ENCODE measurements around the gene NUDT15. TPM values are rescaled to one million over a fixed set of nuclear protein-coding genes. Genes with fewer than 3 reads are reported as not detected.

NUDT15 gene
- total RNA-seq, 5 donors from 2014 or later (not counting 1 experiment from before 2014, with no cell fraction given) = 4.9 to 10.4 (median 5.6) TPM

- Mint-ChIP-seq H3K9me3 (peaks cover 0 to 3% (median 0%) of the 10 kb centered on the region in 3 donors), H3K36me3 (no peaks in the 10 kb centered on the region), H3K4me1 (peaks cover 27 to 32% (median 31%) of the 10 kb centered on the region in 3 donors), H3K27ac (no peak overlapping the region), H3K27me3 (peaks cover 1 to 4% of the 10 kb centered on the region in 2 donors), H3K4me3 (no peak overlapping the region)
- Histone ChIP-seq H3K27me3 (replicated peaks in 1 of 2; ENCODE audit: control insufficient read depth in 2 of 2, extremely low read depth in 1 of 2, insufficient read depth in 2 of 2, low read length in 1 of 2) (peaks cover 0 to 3% of the 10 kb centered on the region in 2 experiments), H3K4me1 (ENCODE audit: control insufficient read depth in 1 of 2, extremely low read depth in 1 of 2, insufficient read depth in 2 of 2, low read length in 2 of 2) (peaks cover 12 to 22% of the 10 kb centered on the region in 2 experiments), H3K36me3 (ENCODE audit: control insufficient read depth in 2 of 2, extremely low read depth in 1 of 2, insufficient read depth in 1 of 2, low read length in 1 of 2) (no peaks in the 10 kb centered on the region), H3K9me3 (no peaks in the 10 kb centered on the region), H3K4me3 (ENCODE audit: control insufficient read depth in 1 of 2, extremely low read depth in 1 of 2, low read length in 1 of 2) (no peak overlapping the region), H3K27ac (ENCODE audit: low read length) (no peak overlapping the region)
- no peak for ATAC-seq (replicated peaks in 1 of 4)
- CTCF ChIA-PET = no interaction called here
- DNase-seq = no peak
- WGBS (ENCODE audit: insufficient coverage) = no CpG with 5 or more reads among the region's 3 CpGs
- POLR2A ChIA-PET = interaction anchor here (0.6 kb wide), 2 partner anchors 154 to 332 kb away, joined by 3 read pairs; no protein-coding TSS in a partner anchor
Measured at GRCh38 chr13:48096670-48097069, 59.1 kb downstream of the NUDT15 start.

Other genes with a start within 250 kb of the NUDT15 start
- 10 to 100 TPM; 22.7 to 31.2 (median 29.4) TPM for gene SUCLA2, start 36.5 kb upstream of the NUDT15 start, total RNA-seq
- 10 to 100 TPM; 43.7 to 51.3 (median 45.7) TPM for gene MED4, start 57.4 kb downstream of the NUDT15 start, total RNA-seq
- gene ITM2B, start 195.5 kb downstream of the NUDT15 start, total RNA-seq = 100 to 1,000 TPM; 347 to 539 (median 452) TPM

Measured in T-cell (primary cell).